ENCODE data around the gene MPLKIP. TPM values are rescaled to one million over a fixed set of nuclear protein-coding genes. Genes with fewer than 3 reads are reported as not detected.

Gene MPLKIP
- total RNA-seq, 2 donors from 2014 or later: 25.7 to 30.1 TPM

GRCh38 chr7:40115936-40116335 lies 18.5 kb downstream of the MPLKIP start:
- no peaks in the 10 kb centered on the region for H3K27me3 Mint-ChIP-seq
- no peaks in the 10 kb centered on the region for H3K9me3 Mint-ChIP-seq
- H3K4me3 Mint-ChIP-seq: no peak overlapping the region
- ATAC-seq (no peak), DNase-seq (ENCODE audit: low spot score) (no peak)
- H3K4me1 Mint-ChIP-seq (ENCODE audit: low read depth in 2 of 2): no peaks in the 10 kb centered on the region
- no peak overlapping the region for H3K27ac Mint-ChIP-seq
- H3K36me3 Mint-ChIP-seq: no peaks in the 10 kb centered on the region

- Mint-ChIP-seq H3K4me3 (no peak overlapping the region), H3K27ac (no peak overlapping the region), H3K9me3 (no peaks in the 10 kb centered on the region), H3K36me3 (peaks cover 4% of the 10 kb centered on the region), H3K4me1 (ENCODE audit: low read depth in 2 of 2) (no peaks in the 10 kb centered on the region), H3K27me3 (no peaks in the 10 kb centered on the region)
- no peak for ATAC-seq
- DNase-seq (ENCODE audit: low spot score): no peak
These were observed 28.4 kb downstream of the MPLKIP start for GRCh38 chr7:40105879-40106473.

GRCh38 chr7:40102897-40103296 lies 31.5 kb downstream of the MPLKIP start:
- no peak for ATAC-seq
- Mint-ChIP-seq H3K4me1 (ENCODE audit: low read depth in 2 of 2) (no peaks in the 10 kb centered on the region), H3K36me3 (peaks cover 4% of the 10 kb centered on the region), H3K4me3 (no peak overlapping the region), H3K9me3 (no peaks in the 10 kb centered on the region), H3K27ac (no peak overlapping the region), H3K27me3 (no peaks in the 10 kb centered on the region)
- DNase-seq (ENCODE audit: low spot score): no peak

- H3K4me3 Mint-ChIP-seq: no peak overlapping the region
- no peaks in the 10 kb centered on the region for H3K9me3 Mint-ChIP-seq
- peaks cover 8% of the 10 kb centered on the region for H3K36me3 Mint-ChIP-seq
- DNase-seq (ENCODE audit: low spot score): no peak
- no peaks in the 10 kb centered on the region for H3K4me1 Mint-ChIP-seq (ENCODE audit: low read depth in 2 of 2)
- no peaks in the 10 kb centered on the region for H3K27me3 Mint-ChIP-seq
- no peak for ATAC-seq
- H3K27ac Mint-ChIP-seq: no peak overlapping the region
These were observed 33.2 kb downstream of the MPLKIP start for GRCh38 chr7:40101201-40101600.

- H3K27ac Mint-ChIP-seq: no peak overlapping the region
- H3K36me3 Mint-ChIP-seq: peaks cover 8% of the 10 kb centered on the region
- ATAC-seq: no peak
- no peaks in the 10 kb centered on the region for H3K9me3 Mint-ChIP-seq
- DNase-seq (ENCODE audit: low spot score): no peak
- no peaks in the 10 kb centered on the region for H3K4me1 Mint-ChIP-seq (ENCODE audit: low read depth in 2 of 2)
- no peak overlapping the region for H3K4me3 Mint-ChIP-seq
- no peaks in the 10 kb centered on the region for H3K27me3 Mint-ChIP-seq
These were observed 34.6 kb downstream of the MPLKIP start for GRCh38 chr7:40099837-40100236.

- Mint-ChIP-seq H3K4me3 (no peak overlapping the region), H3K27me3 (no peaks in the 10 kb centered on the region), H3K27ac (no peak overlapping the region), H3K4me1 (ENCODE audit: low read depth in 2 of 2) (peaks cover 0 to 4% of the 10 kb centered on the region in 2 donors), H3K9me3 (no peaks in the 10 kb centered on the region), H3K36me3 (peaks cover 16% of the 10 kb centered on the region)
- no peak for DNase-seq (ENCODE audit: low spot score)
- no peak for ATAC-seq
These were observed 35.6 kb downstream of the MPLKIP start for GRCh38 chr7:40098810-40099209.

GRCh38 chr7:40097728-40098127 lies 36.7 kb downstream of the MPLKIP start:
- ATAC-seq (no peak), DNase-seq (ENCODE audit: low spot score) (no peak)
- Mint-ChIP-seq H3K36me3 (peaks cover 14% of the 10 kb centered on the region), H3K4me1 (ENCODE audit: low read depth in 2 of 2) (peaks cover 0 to 4% of the 10 kb centered on the region in 2 donors), H3K4me3 (no peak overlapping the region), H3K9me3 (no peaks in the 10 kb centered on the region), H3K27me3 (no peaks in the 10 kb centered on the region), H3K27ac (no peak overlapping the region)

GRCh38 chr7:40095695-40096327 lies 38.6 kb downstream of the MPLKIP start:
- Mint-ChIP-seq H3K27me3 (no peaks in the 10 kb centered on the region), H3K27ac (no peak overlapping the region), H3K9me3 (no peaks in the 10 kb centered on the region), H3K4me3 (no peak overlapping the region), H3K36me3 (peaks cover 14% of the 10 kb centered on the region), H3K4me1 (ENCODE audit: low read depth in 2 of 2) (peaks cover 0 to 4% of the 10 kb centered on the region in 2 donors)
- ATAC-seq: no peak
- no peak for DNase-seq (ENCODE audit: low spot score)

GRCh38 chr7:40095230-40095629 lies 39.2 kb downstream of the MPLKIP start:
- H3K27ac Mint-ChIP-seq: no peak overlapping the region
- no peak for ATAC-seq
- H3K4me1 Mint-ChIP-seq (ENCODE audit: low read depth in 2 of 2): peaks cover 0 to 4% of the 10 kb centered on the region in 2 donors
- H3K4me3 Mint-ChIP-seq: no peak overlapping the region
- no peak for DNase-seq (ENCODE audit: low spot score)
- H3K9me3 Mint-ChIP-seq: no peaks in the 10 kb centered on the region
- no peaks in the 10 kb centered on the region for H3K27me3 Mint-ChIP-seq
- peaks cover 14% of the 10 kb centered on the region for H3K36me3 Mint-ChIP-seq

- DNase-seq (ENCODE audit: low spot score) (no peak), ATAC-seq (no peak)
- Mint-ChIP-seq H3K4me3 (no peak overlapping the region), H3K36me3 (peaks cover 19% of the 10 kb centered on the region), H3K27me3 (no peaks in the 10 kb centered on the region), H3K9me3 (no peaks in the 10 kb centered on the region), H3K4me1 (ENCODE audit: low read depth in 2 of 2) (peaks cover 0 to 7% of the 10 kb centered on the region in 2 donors), H3K27ac (no peak overlapping the region)
These were observed 40.6 kb downstream of the MPLKIP start for GRCh38 chr7:40093631-40094350.

GRCh38 chr7:40092182-40092581 lies 42.2 kb downstream of the MPLKIP start:
- no peaks in the 10 kb centered on the region for H3K9me3 Mint-ChIP-seq
- H3K27me3 Mint-ChIP-seq: no peaks in the 10 kb centered on the region
- DNase-seq (ENCODE audit: low spot score) (no peak), ATAC-seq (no peak)
- H3K27ac Mint-ChIP-seq: no peak overlapping the region
- peaks cover 0 to 7% of the 10 kb centered on the region in 2 donors for H3K4me1 Mint-ChIP-seq (ENCODE audit: low read depth in 2 of 2)
- no peak overlapping the region for H3K4me3 Mint-ChIP-seq
- H3K36me3 Mint-ChIP-seq: peaks cover 15% of the 10 kb centered on the region

- H3K36me3 Mint-ChIP-seq: no peaks in the 10 kb centered on the region
- ATAC-seq (no peak), DNase-seq (ENCODE audit: low spot score) (no peak)
- no peaks in the 10 kb centered on the region for H3K9me3 Mint-ChIP-seq
- H3K4me3 Mint-ChIP-seq: no peak overlapping the region
- no peaks in the 10 kb centered on the region for H3K27me3 Mint-ChIP-seq
- no peak overlapping the region for H3K27ac Mint-ChIP-seq
- no peaks in the 10 kb centered on the region for H3K4me1 Mint-ChIP-seq (ENCODE audit: low read depth in 2 of 2)
These were observed 56.6 kb downstream of the MPLKIP start for GRCh38 chr7:40077849-40078248.
